CD1c-positive myeloid dendritic cell (primary cell): Measurements from ENCODE around the gene CASP8.
A peak's percentile ranks its signal among the peaks of the same experiment; 100 is the strongest.

Source experiments
- DNase-seq: peaks from one replicate; pipeline ENCODE4 v3.0.0-alpha.2; 2016; ENCODE audit errors: extremely low spot score

CASP8 gene

GRCh38 chr2:201260302-201260800 lies at the start of gene CASP8:
Gene CASP8 (plus strand): TSS chr2:201260536. CDS start chr2:201266487, 5,951 bp downstream.
- DNase-seq: peak; percentile 84

GRCh38 chr2:201215963-201216362 lies 44.4 kb upstream of the CASP8 start:
- no peak for DNase-seq

- DNase-seq: no peak
These were observed 43.4 kb upstream of the CASP8 start for GRCh38 chr2:201216918-201217317.

GRCh38 chr2:201218780-201219179 lies 41.6 kb upstream of the CASP8 start:
- no peak for DNase-seq

- no peak for DNase-seq
These were observed 40.8 kb upstream of the CASP8 start for GRCh38 chr2:201219328-201220096.

- peak; percentile 26 for DNase-seq
These were observed 40.2 kb upstream of the CASP8 start for GRCh38 chr2:201220102-201220570.

GRCh38 chr2:201223089-201224073 lies 37.0 kb upstream of the CASP8 start:
- no peak for DNase-seq

- no peak for DNase-seq
These were observed 31.9 kb upstream of the CASP8 start for GRCh38 chr2:201228271-201228911.

GRCh38 chr2:201228912-201229290 lies 31.4 kb upstream of the CASP8 start:
- DNase-seq: no peak

- DNase-seq: peak; percentile 95
These were observed 28.4 kb upstream of the CASP8 start for GRCh38 chr2:201231781-201232466.

GRCh38 chr2:201232467-201232815 lies 27.9 kb upstream of the CASP8 start:
- no peak for DNase-seq

GRCh38 chr2:201233192-201233811 lies 27.0 kb upstream of the CASP8 start:
- peak; percentile 93 for DNase-seq

- DNase-seq: peak; percentile 25
These were observed 26.3 kb upstream of the CASP8 start for GRCh38 chr2:201233812-201234662.

GRCh38 chr2:201234663-201235135 lies 25.6 kb upstream of the CASP8 start:
- DNase-seq: no peak

GRCh38 chr2:201235860-201236811 lies 24.2 kb upstream of the CASP8 start:
- DNase-seq: peak; percentile 88

GRCh38 chr2:201237486-201238123 lies 22.7 kb upstream of the CASP8 start:
- DNase-seq: peak; percentile 43

GRCh38 chr2:201239167-201239935 lies 21.0 kb upstream of the CASP8 start:
- DNase-seq: peak; percentile 93
